Activated CD4-positive, alpha-beta T cell treated with anti-CD3 and anti-CD28 coated beads, Interleukin-2, amount 10 ng/mL, durations not matched to agents 24 days and 14 days (primary cell): ENCODE measurements around the gene RUNX2. TPM values are rescaled to one million over a fixed set of nuclear protein-coding genes. Genes with fewer than 3 reads are reported as not detected.

Experiments
- DNase-seq: peaks from one replicate; pipeline ENCODE4 v3.0.0; 2022
- H3K27ac Mint-ChIP-seq: one replicate; pipeline ENCODE4 v1.8.0; 2022; ENCODE audit warnings: mild to moderate bottlenecking, mixed read lengths
- H3K27me3 Mint-ChIP-seq: one replicate; pipeline ENCODE4 v1.8.0; 2022; ENCODE audit warnings: mixed read lengths
- H3K36me3 Mint-ChIP-seq: one replicate; pipeline ENCODE4 v1.8.0; 2022; ENCODE audit warnings: low read depth, mild to moderate bottlenecking, mixed read lengths
- H3K4me1 Mint-ChIP-seq: one replicate; pipeline ENCODE4 v1.8.0; 2021; ENCODE audit warnings: mixed read lengths
- H3K4me3 Mint-ChIP-seq: one replicate; pipeline ENCODE4 v1.8.0; 2022; ENCODE audit warnings: mild to moderate bottlenecking, moderate library complexity, mixed read lengths
- H3K9me3 Mint-ChIP-seq: one replicate; pipeline ENCODE4 v1.8.0; 2021; ENCODE audit warnings: mixed read lengths
- intact Hi-C: fragments of 100-400 bp; cut with micrococcal nuclease; formaldehyde crosslinking; loops from one replicate; pipeline ENCODE4 v1.15.1; 2023
- total RNA-seq: library from RNA; stranded (reverse); gene quantifications from 2 replicates; pipeline ENCODE4 v1.2.3, GENCODE V29; 2022

The RUNX2 gene
- total RNA-seq, 1 donor from 2014 or later = 17.1 TPM

DNA sequence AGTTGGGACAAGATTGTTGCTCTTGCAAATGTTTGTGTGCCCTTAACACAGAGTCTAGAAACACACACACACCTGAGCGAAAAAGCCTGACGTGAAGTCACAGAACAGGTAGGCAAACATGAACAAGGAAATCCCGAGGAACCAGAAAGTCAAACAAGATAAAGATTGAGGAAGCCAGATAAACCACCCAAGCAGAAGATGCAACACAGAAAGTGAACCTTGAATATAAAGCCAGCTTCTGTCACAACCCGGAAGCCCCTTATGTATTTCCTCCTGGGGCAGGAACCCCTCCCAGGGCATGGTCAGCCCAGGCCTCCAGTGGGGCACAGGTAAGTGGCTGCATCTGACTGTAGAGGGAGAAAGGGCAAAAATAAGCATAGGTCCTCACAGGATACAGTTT lies 207.8 kb downstream of the RUNX2 start:
- Mint-ChIP-seq H3K27ac (no peak overlapping the region), H3K36me3 (peaks cover 25% of the 10 kb centered on the region), H3K27me3 (no peaks in the 10 kb centered on the region), H3K4me1 (peaks cover 22% of the 10 kb centered on the region), H3K4me3 (no peak overlapping the region), H3K9me3 (no peaks in the 10 kb centered on the region)
- intact Hi-C loops = no loop called here
- DNase-seq = no peak

DNA sequence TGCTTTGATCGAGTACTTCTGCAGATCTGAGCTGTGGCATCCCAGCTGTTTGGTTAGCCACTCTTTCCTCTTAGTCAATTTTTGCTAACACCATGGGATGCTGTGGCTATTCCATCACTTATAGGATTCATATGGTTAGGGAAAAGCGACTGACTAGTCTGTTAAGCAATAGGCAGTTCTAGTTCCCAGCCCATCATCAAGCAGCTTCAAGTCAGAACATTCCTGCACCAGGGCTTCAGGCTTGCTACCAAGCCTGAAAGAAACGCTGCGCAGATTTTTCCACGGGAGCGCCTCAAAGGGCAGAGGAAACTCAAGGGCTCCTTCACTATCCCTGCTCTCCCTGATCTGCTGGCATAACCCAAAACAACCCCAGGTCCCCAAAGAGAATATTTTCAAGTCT lies 209.4 kb downstream of the RUNX2 start:
- no peaks in the 10 kb centered on the region for H3K27me3 Mint-ChIP-seq

GRCh38 chr6:45538641-45539547 lies 210.8 kb downstream of the RUNX2 start:
- Mint-ChIP-seq H3K27ac (no peak overlapping the region), H3K9me3 (no peaks in the 10 kb centered on the region), H3K36me3 (peaks cover 34% of the 10 kb centered on the region), H3K4me3 (no peak overlapping the region), H3K27me3 (no peaks in the 10 kb centered on the region), H3K4me1 (peaks cover 23% of the 10 kb centered on the region)
- intact Hi-C loops = no loop called here
- DNase-seq = no peak

More for the DNA sequence above, 209.4 kb downstream of the RUNX2 start:
- Mint-ChIP-seq H3K36me3 (peaks cover 31% of the 10 kb centered on the region), H3K4me3 (no peak overlapping the region), H3K9me3 (no peaks in the 10 kb centered on the region), H3K27ac (no peak overlapping the region), H3K4me1 (peaks cover 21% of the 10 kb centered on the region)
- DNase-seq = no peak
- intact Hi-C loops = no loop called here

- DNase-seq = no peak
- no peak overlapping the region for H3K27ac Mint-ChIP-seq
- intact Hi-C loops = loop anchor here (5.0 kb wide), 1 partner anchor 38 kb away; no protein-coding TSS in a partner anchor
- H3K4me1 Mint-ChIP-seq = peaks cover 23% of the 10 kb centered on the region
- H3K9me3 Mint-ChIP-seq = no peaks in the 10 kb centered on the region
- H3K27me3 Mint-ChIP-seq = no peaks in the 10 kb centered on the region
- no peak overlapping the region for H3K4me3 Mint-ChIP-seq
- H3K36me3 Mint-ChIP-seq = peaks cover 24% of the 10 kb centered on the region
Measured at GRCh38 chr6:45540375-45540920, 212.3 kb downstream of the RUNX2 start.

DNA sequence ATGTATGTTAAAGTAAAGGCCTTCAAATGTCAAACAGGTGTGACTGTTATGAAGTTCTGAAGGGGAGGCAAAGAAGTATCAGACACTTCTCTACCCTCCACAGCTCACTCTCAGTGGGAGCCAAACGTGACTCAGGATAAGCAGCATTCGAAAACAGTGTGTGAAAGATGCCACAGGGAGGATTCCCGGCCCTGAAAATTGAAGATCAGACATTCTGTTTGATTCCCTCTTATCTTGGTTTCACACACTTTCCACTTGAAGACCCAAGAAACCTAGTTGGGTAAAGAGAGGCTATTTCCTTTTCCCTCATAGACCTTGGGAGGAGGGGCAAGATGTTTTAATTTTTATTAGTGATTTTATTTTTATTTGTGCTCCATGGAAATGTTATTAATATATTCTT lies 213.8 kb downstream of the RUNX2 start:
- Mint-ChIP-seq H3K36me3 (peaks cover 27% of the 10 kb centered on the region), H3K4me3 (no peak overlapping the region), H3K9me3 (no peaks in the 10 kb centered on the region), H3K27ac (no peak overlapping the region), H3K27me3 (no peaks in the 10 kb centered on the region), H3K4me1 (peaks cover 19% of the 10 kb centered on the region)
- DNase-seq = no peak
- intact Hi-C loops = loop anchor here (2.0 to 5.0 kb wide), 2 partner anchors 17 to 40 kb away; no protein-coding TSS in a partner anchor

GRCh38 chr6:45543298-45544235 lies 215.4 kb downstream of the RUNX2 start:
- Mint-ChIP-seq H3K36me3 (peaks cover 40% of the 10 kb centered on the region), H3K9me3 (no peaks in the 10 kb centered on the region), H3K27ac (no peak overlapping the region), H3K4me3 (no peak overlapping the region), H3K4me1 (peaks cover 23% of the 10 kb centered on the region), H3K27me3 (no peaks in the 10 kb centered on the region)
- no peak for DNase-seq
- intact Hi-C loops = loop anchor here (2.0 to 5.0 kb wide), 2 partner anchors 15 to 41 kb away; no protein-coding TSS in a partner anchor

DNA sequence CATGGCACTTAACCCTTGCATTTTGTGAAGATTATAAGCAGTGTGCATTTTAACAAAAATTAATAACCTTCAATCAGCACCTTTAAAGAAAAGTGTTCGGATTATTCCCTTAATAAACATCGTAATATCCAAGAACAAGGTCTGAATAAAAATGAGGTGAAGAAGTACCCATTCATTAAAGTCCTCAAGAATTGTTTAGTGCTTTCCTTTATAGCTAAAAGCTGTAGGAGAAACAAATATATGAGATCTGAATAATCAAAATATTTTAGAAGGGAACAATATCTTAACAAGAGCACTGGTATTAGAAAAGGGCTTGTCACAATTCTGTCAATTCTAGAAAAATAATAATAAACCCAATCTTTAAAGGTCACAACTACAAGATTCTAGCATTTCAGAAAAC lies 217.3 kb downstream of the RUNX2 start:
- Mint-ChIP-seq H3K4me3 (no peak overlapping the region), H3K27me3 (no peaks in the 10 kb centered on the region), H3K36me3 (peaks cover 37% of the 10 kb centered on the region), H3K4me1 (peaks cover 16% of the 10 kb centered on the region), H3K9me3 (no peaks in the 10 kb centered on the region), H3K27ac (no peak overlapping the region)
- DNase-seq = no peak
- intact Hi-C loops = loop anchor here (5.0 kb wide), 1 partner anchor 888 kb away; no protein-coding TSS in a partner anchor

DNA sequence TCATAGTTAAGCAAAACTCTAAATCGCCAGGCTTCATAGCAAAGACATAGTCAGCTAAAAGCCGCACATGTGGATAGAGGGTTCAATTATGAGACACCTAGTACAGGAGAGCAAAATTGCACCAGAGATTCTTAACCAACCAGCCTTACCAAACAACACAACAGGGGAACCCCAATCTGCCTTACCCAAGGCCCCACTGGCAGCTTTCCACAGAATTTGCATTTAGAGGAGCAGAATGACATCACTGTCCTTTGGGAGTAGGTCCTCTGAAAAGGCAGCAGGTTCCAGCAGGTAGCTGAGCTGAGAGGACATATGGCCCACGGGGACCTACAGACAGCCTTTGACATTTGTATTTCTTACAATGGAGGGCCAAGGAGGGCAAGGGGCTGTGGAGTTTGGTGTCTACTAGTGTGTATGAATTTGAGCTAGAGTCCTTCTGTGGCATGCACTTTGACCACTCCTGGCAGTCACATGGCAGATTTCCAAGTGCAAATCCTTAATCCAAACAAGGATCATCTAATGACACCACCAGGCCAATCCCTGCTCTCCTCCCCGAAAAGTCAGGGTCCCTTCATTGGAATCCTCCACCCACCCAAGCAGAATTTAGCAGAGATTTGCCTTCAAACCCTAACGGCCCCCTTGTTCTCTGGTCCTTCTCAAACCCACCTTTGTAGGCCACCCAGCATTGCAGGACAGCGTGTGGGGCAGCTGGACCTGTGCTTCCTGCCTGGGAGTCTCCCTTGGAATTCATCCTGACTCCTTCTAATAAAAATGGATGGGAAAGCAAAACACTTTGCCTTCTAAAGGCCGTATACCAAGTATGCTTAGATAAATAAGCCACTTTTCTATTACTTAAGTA lies 220.8 kb downstream of the RUNX2 start:
- H3K4me1 Mint-ChIP-seq = peaks cover 12% of the 10 kb centered on the region
- no peak overlapping the region for H3K27ac Mint-ChIP-seq
- H3K9me3 Mint-ChIP-seq = no peaks in the 10 kb centered on the region
- DNase-seq = no peak
- no peak overlapping the region for H3K4me3 Mint-ChIP-seq
- intact Hi-C loops = loop anchor here (5.0 kb wide), 1 partner anchor 892 kb away; no protein-coding TSS in a partner anchor
- peaks cover 26% of the 10 kb centered on the region for H3K36me3 Mint-ChIP-seq
- no peaks in the 10 kb centered on the region for H3K27me3 Mint-ChIP-seq

DNA sequence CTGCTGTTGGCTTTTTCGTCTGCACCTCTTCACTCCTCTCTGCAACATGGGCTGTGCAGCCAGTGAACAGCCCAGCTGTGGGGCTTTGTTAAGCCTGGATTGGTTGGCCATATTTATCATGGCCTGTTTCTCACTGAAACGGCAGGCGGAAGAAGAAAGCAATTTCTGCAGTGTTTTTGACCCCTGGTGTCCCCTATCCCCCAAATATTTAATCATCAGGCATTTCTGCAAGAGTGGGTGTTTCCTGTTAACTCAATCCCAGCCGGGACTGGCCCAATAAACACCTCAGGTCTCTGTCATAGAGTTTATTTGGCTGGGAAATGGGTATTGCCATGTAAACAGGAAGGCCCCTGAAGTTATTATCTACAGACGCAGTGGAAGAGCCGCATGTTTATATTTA lies 224.4 kb downstream of the RUNX2 start:
- intact Hi-C loops = loop anchor here (10.0 kb wide), 2 partner anchors 118 to 252 kb away; no protein-coding TSS in a partner anchor
- Mint-ChIP-seq H3K4me1 (peaks cover 29% of the 10 kb centered on the region), H3K27me3 (no peaks in the 10 kb centered on the region), H3K36me3 (peaks cover 12% of the 10 kb centered on the region), H3K9me3 (no peaks in the 10 kb centered on the region), H3K4me3 (no peak overlapping the region), H3K27ac (no peak overlapping the region)
- DNase-seq = no peak

DNA sequence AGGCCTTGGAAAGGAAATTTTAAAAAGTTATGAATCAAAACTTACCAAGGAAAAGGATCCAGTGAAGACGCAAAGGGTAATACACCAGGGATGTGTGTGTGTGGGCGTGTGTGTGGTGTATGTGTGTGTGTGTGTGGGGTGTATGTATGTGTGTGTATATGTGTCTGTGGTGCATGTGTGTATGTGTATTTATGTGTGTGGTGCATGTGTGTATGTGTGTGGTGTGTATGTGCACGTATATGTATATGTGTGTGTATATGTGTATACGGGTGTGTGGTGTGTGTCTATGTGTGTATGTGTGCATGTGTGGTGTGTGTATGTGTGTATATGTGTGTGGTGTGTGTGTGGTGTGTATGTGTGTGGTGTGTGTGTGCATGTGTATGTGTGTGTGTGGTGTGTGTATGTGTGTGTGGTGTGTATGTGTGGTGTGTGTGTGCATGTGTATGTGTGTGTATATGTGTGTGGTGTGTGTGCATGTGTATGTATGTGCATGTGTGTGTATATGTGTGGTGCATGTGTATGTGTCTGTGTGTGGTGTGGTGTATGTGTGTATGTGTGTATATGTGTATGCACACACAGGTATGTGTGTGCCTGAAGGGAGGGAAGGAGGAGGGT lies 225.7 kb downstream of the RUNX2 start:
- peaks cover 4% of the 10 kb centered on the region for H3K36me3 Mint-ChIP-seq
- H3K9me3 Mint-ChIP-seq = no peaks in the 10 kb centered on the region
- H3K4me3 Mint-ChIP-seq = no peak overlapping the region
- H3K27me3 Mint-ChIP-seq = no peaks in the 10 kb centered on the region
- H3K4me1 Mint-ChIP-seq = peaks cover 29% of the 10 kb centered on the region
- no peak for DNase-seq
- no peak overlapping the region for H3K27ac Mint-ChIP-seq
- intact Hi-C loops = loop anchor here (10.0 kb wide), 2 partner anchors 119 to 251 kb away; no protein-coding TSS in a partner anchor

DNA sequence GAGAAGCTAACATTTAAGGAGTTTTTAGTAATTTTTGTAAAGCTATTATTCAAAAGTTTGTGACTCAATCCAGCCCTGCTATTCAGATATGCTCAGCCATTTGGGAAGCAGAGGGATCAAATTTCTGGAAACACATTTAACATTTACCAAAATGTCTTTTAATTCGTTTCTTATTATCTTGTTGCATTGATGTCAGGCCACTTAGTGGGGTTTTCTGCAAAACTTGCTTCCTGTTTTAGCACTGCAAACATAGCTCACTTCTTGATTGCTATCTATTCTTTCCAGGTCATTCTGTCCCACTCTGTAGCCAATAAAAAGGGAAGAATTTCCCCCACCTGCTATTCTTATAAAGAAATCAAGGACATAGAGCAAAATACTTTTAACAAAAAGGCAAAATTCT lies 226.5 kb downstream of the RUNX2 start:
- no peak for DNase-seq
- Mint-ChIP-seq H3K27me3 (no peaks in the 10 kb centered on the region), H3K4me1 (peaks cover 33% of the 10 kb centered on the region), H3K36me3 (peaks cover 8% of the 10 kb centered on the region), H3K4me3 (no peak overlapping the region), H3K9me3 (peaks cover 4% of the 10 kb centered on the region), H3K27ac (no peak overlapping the region)
- intact Hi-C loops = loop anchor here (10.0 kb wide), 2 partner anchors 120 to 250 kb away; no protein-coding TSS in a partner anchor

DNA sequence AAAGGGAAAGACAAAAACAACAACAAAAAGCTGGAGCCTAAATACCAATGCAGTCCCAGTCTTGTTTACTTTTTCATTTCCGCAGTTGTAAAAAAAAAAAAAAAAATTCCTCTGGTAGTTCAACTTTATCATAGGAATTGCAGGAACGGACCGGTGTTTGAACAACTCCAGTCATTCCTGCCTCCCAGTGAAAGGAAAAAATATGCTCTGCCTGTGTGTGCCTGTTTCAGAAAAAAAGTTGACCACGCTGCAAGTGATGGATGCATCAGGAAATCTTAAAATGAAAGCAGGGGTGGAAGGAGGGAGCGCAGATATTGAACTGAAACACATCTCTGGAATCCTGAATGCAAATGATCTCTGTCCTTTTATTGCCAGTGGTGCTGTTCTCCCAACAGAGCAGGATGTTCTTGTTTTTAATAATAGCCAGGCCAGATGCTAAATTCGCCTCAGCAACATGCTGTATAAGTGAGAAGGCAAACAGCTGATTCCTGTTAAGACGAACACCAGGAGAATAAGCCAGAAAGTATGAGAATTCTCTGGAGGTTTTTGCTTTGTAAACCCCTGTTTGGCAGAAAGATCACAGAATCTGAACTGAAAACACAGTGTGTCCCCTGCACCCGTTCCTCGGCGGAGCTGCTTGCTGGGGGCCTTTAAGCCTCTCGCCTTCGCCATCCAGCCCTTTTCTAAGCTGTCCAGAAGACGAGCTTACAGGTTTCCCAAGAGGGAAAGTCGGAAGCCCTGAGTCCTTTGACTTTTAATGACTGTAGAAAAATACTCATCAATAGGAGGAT lies 228.0 kb downstream of the RUNX2 start:
- Mint-ChIP-seq H3K4me1 (peaks cover 41% of the 10 kb centered on the region), H3K9me3 (peaks cover 8% of the 10 kb centered on the region), H3K36me3 (peaks cover 11% of the 10 kb centered on the region), H3K4me3 (no peak overlapping the region), H3K27me3 (no peaks in the 10 kb centered on the region), H3K27ac (no peak overlapping the region)
- DNase-seq = no peak
- intact Hi-C loops = loop anchor here (5.0 to 10.0 kb wide), 3 partner anchors 121 to 366 kb away; no protein-coding TSS in a partner anchor
